Measurements from ENCODE around the gene ATP8A1. TPM values are rescaled to one million over a fixed set of nuclear protein-coding genes. Genes with fewer than 3 reads are reported as not detected.

ATP8A1 gene
- total RNA-seq, 2 donors from 2014 or later: 17.9 to 18.7 TPM

DNA sequence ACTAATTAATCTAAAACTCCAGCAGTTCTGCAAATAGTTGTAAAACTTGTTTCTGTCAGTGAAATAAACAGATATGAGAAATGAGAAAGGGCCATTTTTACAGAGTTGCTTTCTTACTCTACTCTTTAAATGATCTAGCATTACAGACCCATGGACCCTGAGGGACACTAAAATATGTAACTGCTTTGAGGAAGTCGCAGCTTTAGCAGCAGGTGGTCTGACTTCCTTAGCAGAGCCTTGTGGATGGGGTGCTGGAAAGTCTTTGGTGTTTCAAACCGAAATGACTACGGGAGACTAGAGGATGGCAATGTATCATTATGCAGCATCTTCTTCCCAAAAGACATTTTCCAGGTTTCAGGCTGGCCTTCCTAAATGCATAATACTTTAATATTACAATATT lies 240.9 kb downstream of the ATP8A1 start:
- H3K36me3 ChIP-seq (ENCODE audit: control insufficient read depth, insufficient read depth, low read length): peaks cover 5% of the 10 kb centered on the region
- peaks cover 53% of the 10 kb centered on the region for H3K27me3 Mint-ChIP-seq (ENCODE audit: insufficient read depth)
- peak; percentile 59 for DNase-seq

DNA sequence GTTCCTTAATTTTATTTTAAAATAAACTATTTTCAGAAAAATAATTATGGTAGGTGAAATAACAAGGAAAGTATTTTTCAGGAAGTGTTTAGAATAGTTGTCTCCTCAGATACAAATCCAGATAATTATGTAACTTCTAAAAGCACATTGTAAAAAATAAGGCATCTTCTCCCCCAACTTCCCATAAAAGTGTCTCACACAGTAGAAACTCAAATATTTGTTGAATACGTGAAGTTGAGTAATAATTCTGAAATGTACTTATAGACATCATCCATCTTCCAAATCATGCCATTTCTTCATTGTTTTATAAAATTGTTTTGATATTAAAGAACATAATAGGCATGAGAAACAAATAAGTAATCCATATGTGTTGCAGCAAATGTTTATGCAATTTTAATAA lies 241.6 kb downstream of the ATP8A1 start:
- no peak overlapping the region for H3K9ac ChIP-seq (ENCODE audit: extremely low read depth, low read length, poor library complexity, severe bottlenecking)
- TF ChIP-seq, protein P1, sequence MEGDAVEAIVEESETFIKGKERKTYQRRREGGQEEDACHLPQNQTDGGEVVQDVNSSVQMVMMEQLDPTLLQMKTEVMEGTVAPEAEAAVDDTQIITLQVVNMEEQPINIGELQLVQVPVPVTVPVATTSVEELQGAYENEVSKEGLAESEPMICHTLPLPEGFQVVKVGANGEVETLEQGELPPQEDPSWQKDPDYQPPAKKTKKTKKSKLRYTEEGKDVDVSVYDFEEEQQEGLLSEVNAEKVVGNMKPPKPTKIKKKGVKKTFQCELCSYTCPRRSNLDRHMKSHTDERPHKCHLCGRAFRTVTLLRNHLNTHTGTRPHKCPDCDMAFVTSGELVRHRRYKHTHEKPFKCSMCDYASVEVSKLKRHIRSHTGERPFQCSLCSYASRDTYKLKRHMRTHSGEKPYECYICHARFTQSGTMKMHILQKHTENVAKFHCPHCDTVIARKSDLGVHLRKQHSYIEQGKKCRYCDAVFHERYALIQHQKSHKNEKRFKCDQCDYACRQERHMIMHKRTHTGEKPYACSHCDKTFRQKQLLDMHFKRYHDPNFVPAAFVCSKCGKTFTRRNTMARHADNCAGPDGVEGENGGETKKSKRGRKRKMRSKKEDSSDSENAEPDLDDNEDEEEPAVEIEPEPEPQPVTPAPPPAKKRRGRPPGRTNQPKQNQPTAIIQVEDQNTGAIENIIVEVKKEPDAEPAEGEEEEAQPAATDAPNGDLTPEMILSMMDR (conservative IDR thresholded peaks at IDR 0.05): no peak
- Mint-ChIP-seq H3K36me3 (ENCODE audit: low read depth) (peaks cover 10% of the 10 kb centered on the region), H3K9me3 (no peaks in the 10 kb centered on the region), H3K27me3 (ENCODE audit: insufficient read depth) (peaks cover 48% of the 10 kb centered on the region), H3K4me1 (peaks cover 19% of the 10 kb centered on the region), H3K4me3 (no peak overlapping the region), H3K27ac (no peak overlapping the region)
- no peaks in the 10 kb centered on the region for H3K27me3 ChIP-seq (ENCODE audit: control insufficient read depth, insufficient read depth, low read length, poor library complexity, severe bottlenecking)
- no peaks in the 10 kb centered on the region for H3K9me3 ChIP-seq (ENCODE audit: control insufficient read depth, low read length)
- no peak overlapping the region for H3K27ac ChIP-seq (ENCODE audit: low read depth, low read length)
- H3K4me3 ChIP-seq (ENCODE audit: low read length): no peak overlapping the region
- peaks cover 3% of the 10 kb centered on the region for H3K36me3 ChIP-seq (ENCODE audit: control insufficient read depth, insufficient read depth, low read length)
- WGBS, 2 experiments (ENCODE audit: insufficient coverage in 1 of 2, insufficient read length in 1 of 2): no CpG with 5 or more reads among the region's 1 CpG
- H3K4me1 ChIP-seq (ENCODE audit: control insufficient read depth, insufficient read depth, low read length): no peaks in the 10 kb centered on the region
- DNase-seq: no peak

More for the DNA sequence above, 240.9 kb downstream of the ATP8A1 start:
- Mint-ChIP-seq H3K4me1 (peaks cover 17% of the 10 kb centered on the region), H3K27ac (no peak overlapping the region), H3K9me3 (no peaks in the 10 kb centered on the region), H3K4me3 (no peak overlapping the region), H3K36me3 (ENCODE audit: low read depth) (peaks cover 12% of the 10 kb centered on the region)
- H3K4me1 ChIP-seq (ENCODE audit: control insufficient read depth, insufficient read depth, low read length): no peaks in the 10 kb centered on the region
- H3K9ac ChIP-seq (ENCODE audit: extremely low read depth, low read length, poor library complexity, severe bottlenecking): no peak overlapping the region
- TF ChIP-seq, protein P1 (conservative IDR thresholded peaks at IDR 0.05): no peak
- 13 to 45% methylated on average over 1 to 3 of the region's 3 CpGs for WGBS, 2 experiments (ENCODE audit: insufficient coverage in 1 of 2, insufficient read length in 1 of 2)
- no peak overlapping the region for H3K27ac ChIP-seq (ENCODE audit: low read depth, low read length)
- no peaks in the 10 kb centered on the region for H3K27me3 ChIP-seq (ENCODE audit: control insufficient read depth, insufficient read depth, low read length, poor library complexity, severe bottlenecking)
- H3K9me3 ChIP-seq (ENCODE audit: control insufficient read depth, low read length): no peaks in the 10 kb centered on the region
- no peak overlapping the region for H3K4me3 ChIP-seq (ENCODE audit: low read length)

DNA sequence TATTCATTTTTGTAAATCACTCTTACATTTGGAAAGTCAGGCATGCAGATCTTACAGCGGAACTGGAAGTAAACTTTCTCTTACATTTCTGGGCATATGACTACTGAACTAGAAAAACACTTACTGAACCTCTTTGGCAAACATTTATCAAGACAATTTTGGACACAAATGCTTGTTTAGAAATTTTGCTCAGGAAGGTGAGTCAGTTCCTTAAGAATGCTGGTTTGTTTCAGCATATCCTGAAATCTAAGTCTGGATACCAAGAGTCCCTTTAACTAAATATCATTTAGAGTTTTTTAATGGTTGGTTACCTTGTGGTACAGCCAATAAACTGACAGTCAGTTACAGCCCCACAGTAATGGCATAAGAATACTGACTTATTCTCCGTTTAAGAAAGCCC lies 244.7 kb downstream of the ATP8A1 start:
- H3K27ac ChIP-seq (ENCODE audit: low read depth, low read length): no peak overlapping the region

More for the DNA sequence above, 244.7 kb downstream of the ATP8A1 start:
- H3K9ac ChIP-seq (ENCODE audit: extremely low read depth, low read length, poor library complexity, severe bottlenecking): no peak overlapping the region
- DNase-seq: no peak
- TF ChIP-seq, protein P1 (conservative IDR thresholded peaks at IDR 0.05): no peak
- no peak overlapping the region for H3K4me3 Mint-ChIP-seq
- H3K36me3 Mint-ChIP-seq (ENCODE audit: low read depth): peaks cover 7% of the 10 kb centered on the region
- H3K27ac Mint-ChIP-seq: no peak overlapping the region
- 82 to 100% methylated on average over 1 to 2 of the region's 2 CpGs for WGBS, 2 experiments (ENCODE audit: insufficient coverage in 1 of 2, insufficient read length in 1 of 2)
- no peak overlapping the region for H3K4me3 ChIP-seq (ENCODE audit: low read length)
- no peaks in the 10 kb centered on the region for H3K27me3 ChIP-seq (ENCODE audit: control insufficient read depth, insufficient read depth, low read length, poor library complexity, severe bottlenecking)
- H3K4me1 Mint-ChIP-seq: peaks cover 16% of the 10 kb centered on the region
- no peaks in the 10 kb centered on the region for H3K9me3 Mint-ChIP-seq
- peaks cover 36% of the 10 kb centered on the region for H3K27me3 Mint-ChIP-seq (ENCODE audit: insufficient read depth)
- peaks cover 3% of the 10 kb centered on the region for H3K36me3 ChIP-seq (ENCODE audit: control insufficient read depth, insufficient read depth, low read length)
- no peaks in the 10 kb centered on the region for H3K4me1 ChIP-seq (ENCODE audit: control insufficient read depth, insufficient read depth, low read length)
- H3K9me3 ChIP-seq (ENCODE audit: control insufficient read depth, low read length): no peaks in the 10 kb centered on the region

All from endodermal cell (in vitro differentiated cells).